HL-60 (cell line): ENCODE results near the gene CTH.

Experiments
- CTCF ChIP-seq: IDR thresholded peaks from one replicate; pipeline ENCODE4 v1.5.1; 2011; ENCODE audit warnings: low read length, control low read depth, inconsistent platforms; ENCODE audit not compliant: insufficient read depth
- GABPA ChIP-seq: IDR thresholded peaks from 2 replicates; pipeline ENCODE4 v1.6.1; 2012; ENCODE audit warnings: low read depth
- POLR2AphosphoS5 ChIP-seq: IDR thresholded peaks from 2 replicates; pipeline ENCODE4 v1.6.1; 2012; ENCODE audit warnings: low read depth
- REST ChIP-seq: IDR thresholded peaks from 2 replicates; pipeline ENCODE4 v1.6.1; 2012; ENCODE audit warnings: low read depth; ENCODE audit not compliant: insufficient replicate concordance
- SPI1 ChIP-seq: IDR thresholded peaks from 2 replicates; pipeline ENCODE4 v1.6.1; 2012; ENCODE audit warnings: low read depth, mild to moderate bottlenecking, borderline replicate concordance

- no peak for TF ChIP-seq CTCF
- no peak for TF ChIP-seq POLR2AphosphoS5
- TF ChIP-seq REST: no peak
- no peak for TF ChIP-seq GABPA
- TF ChIP-seq SPI1: no peak
Observed at GRCh38 chr1:70397013-70397412, 14.1 kb upstream of the CTH start.
